Activated naive CD4-positive, alpha-beta T cell treated with anti-CD3 and anti-CD28 coated beads, Interleukin-2, amount 10 ng/mL, durations not matched to agents 7 days and 5 days (primary cell): ENCODE measurements around the gene TTC27.
"Not testable (repeated sequence)": the region's sequence is repeated elsewhere in the genome, so short reads cannot be mapped to it uniquely, and the experiment has no call there.

Experiments
- CTCF ChIA-PET: fragments of 350-600 bp; sonication (Branson Sonifier 250); formaldehyde crosslinking; loops from one replicate; lab custom pipeline; 2021; ENCODE audit warnings: antibody characterized with exemption; lab: Charles Lee
- DNase-seq: peaks from one replicate; pipeline ENCODE4 v3.0.0-alpha.2; 2020
- H3K27ac Mint-ChIP-seq: one replicate; pipeline ENCODE4 v1.8.0; 2021; ENCODE audit warnings: mild to moderate bottlenecking, moderate library complexity, mixed read lengths
- H3K27me3 Mint-ChIP-seq: one replicate; pipeline ENCODE4 v1.8.0; 2021; ENCODE audit warnings: mild to moderate bottlenecking, mixed read lengths
- H3K36me3 Mint-ChIP-seq: one replicate; pipeline ENCODE4 v1.8.0; 2021; ENCODE audit warnings: mixed read lengths
- H3K4me1 Mint-ChIP-seq: one replicate; pipeline ENCODE4 v1.8.0; 2021; ENCODE audit warnings: mixed read lengths
- H3K4me3 Mint-ChIP-seq: one replicate; pipeline ENCODE4 v1.8.0; 2021; ENCODE audit warnings: mild to moderate bottlenecking, moderate library complexity, mixed read lengths
- H3K9me3 Mint-ChIP-seq: one replicate; pipeline ENCODE4 v1.8.0; 2021; ENCODE audit warnings: mixed read lengths

The TTC27 gene

DNA sequence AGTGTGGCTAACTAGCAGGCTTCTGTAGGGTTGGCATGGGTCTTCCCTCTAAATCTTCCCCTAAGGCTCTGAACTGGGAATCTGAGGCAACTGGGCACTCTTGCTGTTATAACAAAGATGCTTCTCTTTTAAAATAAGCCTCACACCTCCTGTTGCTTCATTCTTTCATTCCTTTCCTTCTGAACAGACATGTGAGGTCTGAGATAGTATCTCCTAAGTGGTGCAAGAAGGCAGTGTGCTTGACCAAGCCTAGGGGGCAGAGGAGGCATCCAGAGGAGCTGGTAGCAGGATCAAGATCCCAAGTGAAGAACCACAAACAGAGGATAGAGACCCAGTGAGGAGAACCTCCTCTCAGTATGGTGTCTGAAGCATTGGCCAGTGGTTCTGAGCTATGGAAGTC lies 90.9 kb downstream of the TTC27 start:
- no peaks in the 10 kb centered on the region for H3K27me3 Mint-ChIP-seq
- H3K27ac Mint-ChIP-seq, result no peak overlapping the region
- peaks cover 2% of the 10 kb centered on the region for H3K4me1 Mint-ChIP-seq
- CTCF ChIA-PET, result no interaction called here
- H3K4me3 Mint-ChIP-seq, result no peak overlapping the region
- no peak for DNase-seq
- H3K36me3 Mint-ChIP-seq, result peaks cover 26% of the 10 kb centered on the region
- H3K9me3 Mint-ChIP-seq, result peaks cover 2% of the 10 kb centered on the region

DNA sequence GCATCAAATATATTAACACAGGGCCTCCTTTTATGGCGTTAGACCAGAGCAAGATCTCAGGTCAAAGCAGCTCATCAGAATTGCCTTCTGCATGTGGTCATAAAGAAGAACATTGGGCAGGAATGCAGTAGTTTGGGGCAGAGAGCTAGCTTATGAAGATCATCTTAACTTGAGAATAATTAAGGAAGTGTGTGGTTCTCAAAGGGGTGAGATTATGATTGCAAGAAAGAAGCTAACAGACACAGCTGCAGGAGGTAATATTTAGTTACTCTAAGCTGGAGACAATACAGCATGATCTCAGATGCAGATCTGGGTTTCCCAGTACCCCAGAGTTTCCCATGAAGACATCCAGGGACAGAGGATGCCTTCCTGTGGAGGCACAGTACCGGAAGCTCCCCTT lies 91.6 kb downstream of the TTC27 start:
- H3K36me3 Mint-ChIP-seq, result peaks cover 25% of the 10 kb centered on the region
- no peak overlapping the region for H3K27ac Mint-ChIP-seq
- no peak for DNase-seq
- no peak overlapping the region for H3K4me3 Mint-ChIP-seq
- H3K4me1 Mint-ChIP-seq, result peaks cover 2% of the 10 kb centered on the region
- no peaks in the 10 kb centered on the region for H3K9me3 Mint-ChIP-seq
- no peaks in the 10 kb centered on the region for H3K27me3 Mint-ChIP-seq
- CTCF ChIA-PET, result no interaction called here

DNA sequence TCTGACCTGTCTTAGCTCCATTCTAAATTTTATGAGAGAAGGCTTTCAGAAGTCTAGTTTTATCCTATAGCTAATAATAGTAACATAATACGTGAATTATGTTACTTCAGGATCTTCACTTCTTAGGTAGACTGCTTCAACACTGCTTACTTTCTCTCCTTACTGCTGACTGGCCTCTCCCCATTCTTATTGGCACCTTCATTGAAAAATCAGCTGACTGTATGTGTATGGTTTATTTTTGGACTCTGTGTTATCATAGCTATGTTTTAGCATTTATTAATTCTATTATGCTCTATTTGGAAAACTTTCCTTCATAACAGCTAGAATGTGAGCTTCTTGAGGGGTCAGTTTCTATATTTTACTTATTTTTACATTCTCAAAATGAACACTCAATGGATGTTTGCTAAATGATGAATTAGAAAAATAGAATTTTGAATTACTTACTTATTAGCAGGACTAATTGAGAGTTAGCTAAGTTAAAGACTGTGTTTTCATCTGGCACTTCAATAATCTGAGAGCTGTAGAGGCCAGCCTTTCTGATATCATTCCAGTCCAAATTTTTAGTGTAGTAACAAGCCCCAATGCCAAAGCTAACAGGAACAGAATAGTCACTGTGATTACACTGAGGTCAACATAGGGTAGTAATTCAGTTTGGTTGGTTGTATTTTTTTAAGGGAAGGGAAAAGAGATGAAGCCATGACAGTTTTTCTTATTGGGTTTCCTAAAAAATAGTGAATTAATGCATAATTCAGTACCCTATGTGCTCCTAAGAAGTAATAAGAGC lies 92.3 kb downstream of the TTC27 start:
- H3K9me3 Mint-ChIP-seq, result peaks cover 5% of the 10 kb centered on the region

GRCh38 chr2:32720771-32721170 lies 92.9 kb downstream of the TTC27 start:
- Mint-ChIP-seq H3K4me1 (peaks cover 2% of the 10 kb centered on the region), H3K4me3 (no peak overlapping the region), H3K36me3 (peaks cover 25% of the 10 kb centered on the region), H3K27ac (no peak overlapping the region), H3K27me3 (no peaks in the 10 kb centered on the region), H3K9me3 (peaks cover 5% of the 10 kb centered on the region)
- CTCF ChIA-PET, result no interaction called here
- DNase-seq, result no peak

More for the DNA sequence above, 92.3 kb downstream of the TTC27 start:
- Mint-ChIP-seq H3K4me3 (no peak overlapping the region), H3K27ac (no peak overlapping the region), H3K36me3 (peaks cover 25% of the 10 kb centered on the region), H3K27me3 (no peaks in the 10 kb centered on the region), H3K4me1 (peaks cover 2% of the 10 kb centered on the region)
- CTCF ChIA-PET, result no interaction called here
- no peak for DNase-seq

GRCh38 chr2:32721376-32721775 lies 93.5 kb downstream of the TTC27 start:
- peaks cover 25% of the 10 kb centered on the region for H3K36me3 Mint-ChIP-seq

GRCh38 chr2:32723467-32724079 lies 95.7 kb downstream of the TTC27 start:
- Mint-ChIP-seq H3K4me1 (peaks cover 2% of the 10 kb centered on the region), H3K27ac (no peak overlapping the region), H3K27me3 (no peaks in the 10 kb centered on the region), H3K4me3 (no peak overlapping the region), H3K36me3 (peaks cover 21% of the 10 kb centered on the region), H3K9me3 (peaks cover 5% of the 10 kb centered on the region)
- no peak for DNase-seq
- CTCF ChIA-PET, result no interaction called here

More at GRCh38 chr2:32721376-32721775, 93.5 kb downstream of the TTC27 start:
- DNase-seq, result no peak
- CTCF ChIA-PET, result interaction anchor here (0.8 to 1.4 kb wide), 2 partner anchors 51 to 55 kb away, joined by 4 to 5 read pairs; no protein-coding TSS in a partner anchor
- no peak overlapping the region for H3K4me3 Mint-ChIP-seq
- H3K4me1 Mint-ChIP-seq, result peaks cover 2% of the 10 kb centered on the region
- peaks cover 5% of the 10 kb centered on the region for H3K9me3 Mint-ChIP-seq
- no peaks in the 10 kb centered on the region for H3K27me3 Mint-ChIP-seq
- H3K27ac Mint-ChIP-seq, result no peak overlapping the region

DNA sequence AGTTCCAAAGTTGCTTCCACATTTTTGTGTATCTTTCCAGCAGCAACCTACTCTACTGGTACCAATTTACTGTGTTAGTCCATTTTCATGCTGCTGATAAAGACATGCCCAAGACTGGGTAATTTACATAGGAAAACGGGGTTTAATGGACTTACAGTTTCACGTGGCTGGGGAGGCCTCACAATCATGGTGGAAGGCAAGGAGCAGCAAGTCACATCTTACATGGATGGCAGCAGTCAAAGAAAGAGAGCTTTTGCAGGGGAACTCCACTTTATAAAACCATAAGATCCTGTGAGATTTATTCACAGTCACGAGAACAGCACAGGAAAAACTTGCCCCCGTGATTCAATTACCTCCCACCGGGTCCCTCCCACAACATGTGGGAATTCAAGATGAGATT lies 98.8 kb downstream of the TTC27 start:
- H3K9me3 Mint-ChIP-seq, H3K27me3 Mint-ChIP-seq, DNase-seq, CTCF ChIA-PET, H3K4me1 Mint-ChIP-seq, H3K4me3 Mint-ChIP-seq, H3K27ac Mint-ChIP-seq: not testable (repeated sequence)
- H3K36me3 Mint-ChIP-seq, result peaks cover 21% of the 10 kb centered on the region

GRCh38 chr2:32727157-32727556 lies 99.3 kb downstream of the TTC27 start:
- no peaks in the 10 kb centered on the region for H3K27me3 Mint-ChIP-seq
- H3K9me3 Mint-ChIP-seq, result peaks cover 5% of the 10 kb centered on the region
- H3K4me3 Mint-ChIP-seq, result no peak overlapping the region
- H3K4me1 Mint-ChIP-seq, result peaks cover 2% of the 10 kb centered on the region
- peaks cover 21% of the 10 kb centered on the region for H3K36me3 Mint-ChIP-seq
- CTCF ChIA-PET, result no interaction called here
- no peak for DNase-seq
- H3K27ac Mint-ChIP-seq, result no peak overlapping the region

DNA sequence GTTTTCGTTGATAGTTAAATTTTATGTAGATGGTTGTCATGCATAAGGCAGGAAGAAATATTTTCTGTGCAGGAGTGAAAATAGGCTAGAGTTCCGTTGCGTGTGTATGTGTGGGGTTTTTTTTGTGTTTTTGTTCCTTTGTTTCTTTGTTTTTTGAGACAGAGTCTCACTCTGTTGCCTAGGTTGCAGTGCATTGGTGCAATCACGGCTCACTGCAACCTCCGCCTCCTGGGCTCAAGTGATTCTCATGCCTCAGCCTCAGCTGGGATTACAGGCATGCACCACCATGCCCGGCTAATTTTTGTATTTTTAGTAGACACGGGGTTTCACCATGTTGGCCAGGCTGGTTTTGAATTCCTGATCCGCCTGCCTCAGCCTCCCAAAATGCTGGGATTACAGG lies 103.1 kb downstream of the TTC27 start:
- not testable (repeated sequence) for H3K27ac Mint-ChIP-seq, H3K4me3 Mint-ChIP-seq, DNase-seq, H3K4me1 Mint-ChIP-seq, H3K27me3 Mint-ChIP-seq, H3K9me3 Mint-ChIP-seq, H3K36me3 Mint-ChIP-seq
- CTCF ChIA-PET, result interaction anchor here (0.5 kb wide), 1 partner anchor 451 kb away, joined by 3 read pairs; no protein-coding TSS in a partner anchor

DNA sequence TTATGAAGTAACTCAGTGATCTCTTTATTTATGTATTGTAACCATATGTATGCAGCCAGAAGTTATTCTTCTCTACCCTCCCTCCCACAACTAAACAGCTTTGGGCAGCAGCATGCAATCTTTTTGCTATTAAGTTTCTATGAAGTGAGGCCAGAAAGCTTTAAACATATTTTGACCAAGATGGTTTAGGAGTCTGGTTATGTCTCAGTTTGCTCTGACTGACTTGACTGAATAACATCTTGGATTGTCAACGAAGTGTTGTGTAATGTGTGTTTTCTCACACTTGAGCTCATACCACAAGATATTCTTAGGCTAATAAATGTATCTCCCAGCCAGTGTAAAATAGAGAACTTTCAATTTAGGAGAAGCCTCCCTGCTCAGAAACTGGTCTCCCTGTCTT lies 104.3 kb downstream of the TTC27 start:
- Mint-ChIP-seq H3K27me3 (no peaks in the 10 kb centered on the region), H3K4me3 (no peak overlapping the region), H3K9me3 (no peaks in the 10 kb centered on the region), H3K4me1 (no peaks in the 10 kb centered on the region), H3K36me3 (peaks cover 10% of the 10 kb centered on the region), H3K27ac (no peak overlapping the region)
- DNase-seq, result no peak
- CTCF ChIA-PET, result no interaction called here

DNA sequence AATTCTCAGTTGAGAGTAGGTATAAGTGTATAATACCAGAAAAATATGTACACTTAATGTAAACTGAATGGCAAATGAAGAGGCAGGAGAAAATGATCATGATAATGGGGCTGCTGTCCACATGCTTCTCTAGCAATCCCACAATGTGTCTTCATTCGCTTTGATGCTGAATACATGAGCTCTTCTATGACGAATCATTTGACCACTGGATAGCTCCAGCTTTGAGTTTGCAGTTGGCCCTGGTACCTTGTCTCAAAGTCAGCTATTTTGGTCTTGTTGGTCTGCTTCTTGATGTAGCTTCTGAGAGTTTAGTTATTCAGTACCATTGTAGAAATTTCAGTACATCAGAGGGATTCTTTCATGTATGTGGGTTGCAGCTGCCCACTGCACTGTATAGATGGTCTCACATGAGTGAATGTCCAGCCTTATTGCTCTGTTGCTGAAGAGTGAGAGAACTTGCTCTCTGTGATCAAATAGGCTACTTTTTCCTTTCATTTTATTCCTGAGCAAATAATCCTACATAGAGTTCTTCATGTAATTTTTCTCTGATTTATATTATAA lies 105.1 kb downstream of the TTC27 start:
- no peaks in the 10 kb centered on the region for H3K27me3 Mint-ChIP-seq

GRCh38 chr2:32735348-32735747 lies 107.5 kb downstream of the TTC27 start:
- H3K4me1 Mint-ChIP-seq, result no peaks in the 10 kb centered on the region
- no peak overlapping the region for H3K4me3 Mint-ChIP-seq
- no peaks in the 10 kb centered on the region for H3K27me3 Mint-ChIP-seq
- no peaks in the 10 kb centered on the region for H3K9me3 Mint-ChIP-seq
- DNase-seq, result no peak
- peaks cover 11% of the 10 kb centered on the region for H3K36me3 Mint-ChIP-seq
- CTCF ChIA-PET, result no interaction called here
- H3K27ac Mint-ChIP-seq, result no peak overlapping the region

More for the DNA sequence above, 105.1 kb downstream of the TTC27 start:
- Mint-ChIP-seq H3K4me3 (no peak overlapping the region), H3K9me3 (no peaks in the 10 kb centered on the region), H3K4me1 (no peaks in the 10 kb centered on the region), H3K36me3 (peaks cover 11% of the 10 kb centered on the region), H3K27ac (no peak overlapping the region)
- DNase-seq, result no peak
- CTCF ChIA-PET, result no interaction called here

DNA sequence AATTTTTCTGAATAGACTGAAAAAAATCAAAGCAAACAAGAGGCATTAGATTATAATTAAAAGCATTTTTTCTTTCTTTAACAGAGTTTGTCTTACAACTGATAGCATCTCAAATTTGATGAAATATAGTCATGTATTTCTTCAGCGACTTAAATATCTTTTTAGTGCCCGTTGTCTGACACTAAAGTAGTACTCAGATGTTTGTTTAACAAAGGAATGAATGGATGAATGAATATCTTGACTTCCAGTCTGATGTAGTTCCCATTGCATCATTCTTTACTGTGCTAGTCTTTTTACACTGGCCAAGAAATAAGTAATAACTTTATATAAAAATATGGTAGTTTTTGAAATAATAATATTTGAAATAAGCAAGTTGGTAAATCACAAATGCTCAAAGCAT lies 111.1 kb downstream of the TTC27 start:
- Mint-ChIP-seq H3K36me3 (peaks cover 23% of the 10 kb centered on the region), H3K4me1 (no peaks in the 10 kb centered on the region), H3K27me3 (no peaks in the 10 kb centered on the region), H3K27ac (no peak overlapping the region), H3K4me3 (no peak overlapping the region), H3K9me3 (no peaks in the 10 kb centered on the region)
- DNase-seq, result no peak
- CTCF ChIA-PET, result no interaction called here

GRCh38 chr2:32739664-32740063 lies 111.8 kb downstream of the TTC27 start:
- H3K9me3 Mint-ChIP-seq, result no peaks in the 10 kb centered on the region
- H3K27me3 Mint-ChIP-seq, result no peaks in the 10 kb centered on the region
- H3K36me3 Mint-ChIP-seq, result peaks cover 27% of the 10 kb centered on the region
- CTCF ChIA-PET, result no interaction called here
- no peak for DNase-seq
- no peak overlapping the region for H3K27ac Mint-ChIP-seq
- H3K4me3 Mint-ChIP-seq, result no peak overlapping the region
- H3K4me1 Mint-ChIP-seq, result no peaks in the 10 kb centered on the region

DNA sequence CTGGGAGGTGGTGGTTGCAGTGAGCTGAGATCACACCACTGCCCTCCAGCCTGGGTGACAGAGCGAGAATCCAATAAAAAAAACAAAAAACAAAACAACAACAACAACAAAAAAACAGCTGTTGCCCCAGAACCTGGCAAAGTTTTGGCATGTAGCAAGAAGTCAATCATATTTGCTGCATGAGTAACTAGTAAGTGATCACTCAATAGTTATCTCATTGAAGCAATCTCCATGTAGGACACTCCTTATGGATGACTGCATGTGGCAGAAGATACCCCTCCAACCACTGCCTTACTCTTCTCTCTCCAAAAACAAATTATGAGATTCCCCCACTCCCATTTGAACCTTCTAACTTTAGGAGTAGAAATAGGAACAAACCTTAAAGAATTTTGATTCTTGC lies 113.7 kb downstream of the TTC27 start:
- Mint-ChIP-seq H3K9me3 (no peaks in the 10 kb centered on the region), H3K36me3 (peaks cover 28% of the 10 kb centered on the region), H3K4me3 (no peak overlapping the region), H3K4me1 (no peaks in the 10 kb centered on the region), H3K27ac (no peak overlapping the region), H3K27me3 (no peaks in the 10 kb centered on the region)
- CTCF ChIA-PET, result no interaction called here
- no peak for DNase-seq
